ENCODE data around the gene ITSN2.
"Not testable (repeated sequence)": the region's sequence is repeated elsewhere in the genome, so short reads cannot be mapped to it uniquely, and the experiment has no call there.

- TF ChIP-seq, protein P1, sequence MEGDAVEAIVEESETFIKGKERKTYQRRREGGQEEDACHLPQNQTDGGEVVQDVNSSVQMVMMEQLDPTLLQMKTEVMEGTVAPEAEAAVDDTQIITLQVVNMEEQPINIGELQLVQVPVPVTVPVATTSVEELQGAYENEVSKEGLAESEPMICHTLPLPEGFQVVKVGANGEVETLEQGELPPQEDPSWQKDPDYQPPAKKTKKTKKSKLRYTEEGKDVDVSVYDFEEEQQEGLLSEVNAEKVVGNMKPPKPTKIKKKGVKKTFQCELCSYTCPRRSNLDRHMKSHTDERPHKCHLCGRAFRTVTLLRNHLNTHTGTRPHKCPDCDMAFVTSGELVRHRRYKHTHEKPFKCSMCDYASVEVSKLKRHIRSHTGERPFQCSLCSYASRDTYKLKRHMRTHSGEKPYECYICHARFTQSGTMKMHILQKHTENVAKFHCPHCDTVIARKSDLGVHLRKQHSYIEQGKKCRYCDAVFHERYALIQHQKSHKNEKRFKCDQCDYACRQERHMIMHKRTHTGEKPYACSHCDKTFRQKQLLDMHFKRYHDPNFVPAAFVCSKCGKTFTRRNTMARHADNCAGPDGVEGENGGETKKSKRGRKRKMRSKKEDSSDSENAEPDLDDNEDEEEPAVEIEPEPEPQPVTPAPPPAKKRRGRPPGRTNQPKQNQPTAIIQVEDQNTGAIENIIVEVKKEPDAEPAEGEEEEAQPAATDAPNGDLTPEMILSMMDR (IDR thresholded peaks at IDR 0.05 in 4 of 5, conservative IDR thresholded peaks at IDR 0.05 in 1 of 5), result not testable (repeated sequence)
- not testable (repeated sequence) for TF ChIP-seq POLR2A (IDR thresholded peaks at IDR 0.05)
These were observed 21.2 kb downstream of the ITSN2 start for GRCh38 chr2:24339098-24339497.
